Measurements from ENCODE around the gene RAB4B. TPM values are rescaled to one million over a fixed set of nuclear protein-coding genes. Genes with fewer than 3 reads are reported as not detected.
"Not testable (repeated sequence)": the region's sequence is repeated elsewhere in the genome, so short reads cannot be mapped to it uniquely, and the experiment has no call there.

Gene RAB4B
- total RNA-seq, 4 donors from 2014 or later: 22.9 to 26.6 (median 23.2) TPM

- DNase-seq (ENCODE audit: extremely low spot score): no peak
- 91% methylated on average over 6 of the region's 6 CpGs for WGBS
- intact Hi-C loops (cut with DNase I): no loop called here
- H3K4me3 ChIP-seq: no peak overlapping the region
- no peaks in the 10 kb centered on the region for H3K4me1 ChIP-seq
- H3K27ac ChIP-seq (replicated peaks in 1 of 4): no peak overlapping the region
- H3K27me3 ChIP-seq: no peaks in the 10 kb centered on the region
- no peak for TF ChIP-seq EP300 (IDR thresholded peaks at IDR 0.05)
- no peak for TF ChIP-seq POLR2A (IDR thresholded peaks at IDR 0.05; ENCODE audit: low read depth)
- TF ChIP-seq CTCF (IDR thresholded peaks at IDR 0.05): no peak
- no peak for TF ChIP-seq POLR2AphosphoS5 (IDR thresholded peaks at IDR 0.05)
- no peaks in the 10 kb centered on the region for H3K36me3 ChIP-seq
- no peaks in the 10 kb centered on the region for H3K9me3 ChIP-seq
Measured at GRCh38 chr19:40836754-40837429, 58.8 kb downstream of the RAB4B start.

- WGBS: 74% methylated on average over 1 of the region's 1 CpG
- H3K36me3 ChIP-seq; H3K4me1 ChIP-seq; DNase-seq (ENCODE audit: extremely low spot score); H3K4me3 ChIP-seq; intact Hi-C loops (cut with DNase I); H3K27ac ChIP-seq (replicated peaks in 1 of 4); H3K9me3 ChIP-seq; H3K27me3 ChIP-seq: not testable (repeated sequence)
Measured at GRCh38 chr19:40838477-40838876, 60.4 kb downstream of the RAB4B start.

GRCh38 chr19:40842012-40842411, 64.0 kb downstream of the RAB4B start:
- DNase-seq (ENCODE audit: extremely low spot score); H3K36me3 ChIP-seq; H3K4me1 ChIP-seq; H3K27ac ChIP-seq (replicated peaks in 1 of 4); H3K4me3 ChIP-seq; intact Hi-C loops (cut with DNase I); H3K9me3 ChIP-seq: not testable (repeated sequence)
- 89% methylated on average over 3 of the region's 3 CpGs for WGBS
- H3K27me3 ChIP-seq: peaks cover 0 to 36% (median 0%) of the 10 kb centered on the region in 4 donors

- 41% methylated on average over 9 of the region's 12 CpGs for WGBS
- intact Hi-C loops (cut with DNase I); H3K4me1 ChIP-seq; H3K9me3 ChIP-seq; H3K36me3 ChIP-seq; H3K27ac ChIP-seq (replicated peaks in 1 of 4); DNase-seq (ENCODE audit: extremely low spot score): not testable (repeated sequence)
- Histone ChIP-seq H3K4me3 (peak overlapping the region in 2 of 4 donors; percentile 12 to 20), H3K27me3 (peaks cover 0 to 47% (median 0%) of the 10 kb centered on the region in 4 donors)
Measured at GRCh38 chr19:40842997-40843652, 65.1 kb downstream of the RAB4B start.

- intact Hi-C loops (cut with DNase I); H3K9me3 ChIP-seq; H3K27ac ChIP-seq (replicated peaks in 1 of 4); DNase-seq (ENCODE audit: extremely low spot score); H3K36me3 ChIP-seq: not testable (repeated sequence)
- H3K4me1 ChIP-seq: peaks cover 0 to 11% (median 7%) of the 10 kb centered on the region in 4 donors
- H3K27me3 ChIP-seq: peaks cover 0 to 52% (median 0%) of the 10 kb centered on the region in 4 donors
- 4% methylated on average over 14 of the region's 19 CpGs for WGBS
- peak overlapping the region in 3 of 4 donors; percentile 12 to 20 (median 20) for H3K4me3 ChIP-seq
Measured at GRCh38 chr19:40843653-40844052, 65.6 kb downstream of the RAB4B start.

Other genes with a start within 250 kb of the RAB4B start
- gene SHKBP1, start 201.4 kb upstream of the RAB4B start, total RNA-seq: 10 to 100 TPM; 39.5 to 82.7 (median 52.7) TPM
- 100 to 1,000 TPM; 358 to 430 (median 397) TPM for gene LTBP4, start 176.9 kb upstream of the RAB4B start, total RNA-seq
- gene NUMBL, start 87.6 kb upstream of the RAB4B start, total RNA-seq: 10 to 100 TPM; 28.2 to 51.7 (median 41.5) TPM
- 10 to 100 TPM; 34.5 to 57.7 (median 45.3) TPM for gene COQ8B, start 61.4 kb upstream of the RAB4B start, total RNA-seq
- 100 to 1,000 TPM in 1 of 4 donors, 10 to 100 TPM in 3; 28.7 to 123 (median 33.3) TPM for gene ITPKC, start 61.1 kb upstream of the RAB4B start, total RNA-seq
- gene ACTMAP, start 27.8 kb upstream of the RAB4B start, total RNA-seq: 1 to 10 TPM; 1.7 to 4.6 (median 3.7) TPM
- 10 to 100 TPM; 47.3 to 69.1 (median 57.6) TPM for gene SNRPA, start 27.0 kb upstream of the RAB4B start, total RNA-seq
- 1 to 10 TPM; 2.1 to 4.1 (median 2.7) TPM for gene MIA, start 2.7 kb upstream of the RAB4B start, total RNA-seq
- gene EGLN2, start 20.9 kb downstream of the RAB4B start, total RNA-seq: 100 to 1,000 TPM in 2 of 4 donors, 10 to 100 TPM in 2; 93.1 to 131 (median 101) TPM
- not detected for gene CYP2A6, start 72.2 kb downstream of the RAB4B start, total RNA-seq
- gene CYP2A7, start 104.0 kb downstream of the RAB4B start, total RNA-seq: not detected
- gene CYP2B6, start 213.0 kb downstream of the RAB4B start, total RNA-seq: not detected

Measured in esophagus muscularis mucosa (tissue), 4 donors.